NB4 (cell line): ENCODE results near the gene ZNF273.
"Not testable (repeated sequence)": the region's sequence is repeated elsewhere in the genome, so short reads cannot be mapped to it uniquely, and the experiment has no call there.

ENCODE experiments used
- DNase-seq: peaks from one replicate; pipeline ENCODE4 v3.0.0; 2010; ENCODE audit warnings: low read depth
- H3K4me3 ChIP-seq: one replicate; pipeline ENCODE4 v1.5.1; 2011; ENCODE audit warnings: mild to moderate bottlenecking, low read depth, low read length, moderate library complexity
- MYC ChIP-seq: IDR thresholded peaks from 2 replicates; pipeline ENCODE4 v1.6.1; 2011; ENCODE audit warnings: low read depth, low read length
- POLR2A ChIP-seq: IDR thresholded peaks from 2 replicates; pipeline ENCODE4 v1.6.1; 2011; ENCODE audit warnings: mild to moderate bottlenecking; ENCODE audit not compliant: insufficient read length; ENCODE audit errors: extremely low read depth
- TF ChIP-seq, protein P1 (sequence below): IDR thresholded peaks from 2 replicates; pipeline ENCODE4 v1.6.1; 2011; ENCODE audit warnings: low read depth, low read length
- TF ChIP-seq, protein P2 (sequence below): IDR thresholded peaks from one replicate; pipeline ENCODE4 v1.5.1; 2012; ENCODE audit warnings: low read depth, low read length

ZNF273 gene

DNA sequence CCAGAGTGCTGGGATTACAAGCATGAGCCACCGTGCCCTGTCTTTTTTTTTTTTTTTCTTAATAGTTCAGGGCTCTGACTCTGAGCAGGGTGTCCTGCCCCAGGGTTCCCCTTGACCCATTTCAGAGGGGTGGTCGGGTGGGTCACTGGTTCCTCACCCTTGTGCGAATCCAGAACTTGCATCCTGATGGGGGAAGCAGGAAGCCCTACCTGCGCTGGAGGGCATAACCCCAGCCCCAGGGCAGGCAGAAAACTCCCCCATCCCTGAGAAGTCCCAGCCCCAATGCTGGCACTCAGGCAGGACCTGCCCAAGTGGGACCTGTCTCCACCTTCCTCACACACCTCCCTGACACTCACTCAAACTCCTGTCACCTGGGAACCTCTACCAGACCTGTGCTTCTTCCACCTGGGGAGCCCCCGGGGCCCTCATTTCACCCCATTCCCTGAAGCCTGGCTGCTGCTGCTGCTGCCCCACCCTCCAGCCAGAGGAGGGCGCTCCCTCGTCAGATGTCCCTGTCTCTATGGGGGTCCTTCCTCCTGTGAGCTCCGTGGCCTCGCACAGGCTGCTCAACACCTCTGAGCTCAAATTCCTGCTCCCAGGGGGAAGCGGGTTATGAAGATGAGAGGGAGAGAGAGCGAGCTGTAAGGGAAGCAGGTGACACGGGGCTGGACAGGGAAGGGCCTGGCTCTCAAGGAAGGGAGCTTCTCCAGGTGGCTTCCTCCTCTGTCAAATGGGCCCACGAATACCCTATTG is 15.1 kb upstream of the ZNF273 start:
- peak overlapping the region; percentile 59 for H3K4me3 ChIP-seq
- TF ChIP-seq MYC: no peak
- no peak for TF ChIP-seq POLR2A
- TF ChIP-seq, protein P1, sequence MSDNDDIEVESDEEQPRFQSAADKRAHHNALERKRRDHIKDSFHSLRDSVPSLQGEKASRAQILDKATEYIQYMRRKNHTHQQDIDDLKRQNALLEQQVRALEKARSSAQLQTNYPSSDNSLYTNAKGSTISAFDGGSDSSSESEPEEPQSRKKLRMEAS: no peak
- TF ChIP-seq, protein P2, sequence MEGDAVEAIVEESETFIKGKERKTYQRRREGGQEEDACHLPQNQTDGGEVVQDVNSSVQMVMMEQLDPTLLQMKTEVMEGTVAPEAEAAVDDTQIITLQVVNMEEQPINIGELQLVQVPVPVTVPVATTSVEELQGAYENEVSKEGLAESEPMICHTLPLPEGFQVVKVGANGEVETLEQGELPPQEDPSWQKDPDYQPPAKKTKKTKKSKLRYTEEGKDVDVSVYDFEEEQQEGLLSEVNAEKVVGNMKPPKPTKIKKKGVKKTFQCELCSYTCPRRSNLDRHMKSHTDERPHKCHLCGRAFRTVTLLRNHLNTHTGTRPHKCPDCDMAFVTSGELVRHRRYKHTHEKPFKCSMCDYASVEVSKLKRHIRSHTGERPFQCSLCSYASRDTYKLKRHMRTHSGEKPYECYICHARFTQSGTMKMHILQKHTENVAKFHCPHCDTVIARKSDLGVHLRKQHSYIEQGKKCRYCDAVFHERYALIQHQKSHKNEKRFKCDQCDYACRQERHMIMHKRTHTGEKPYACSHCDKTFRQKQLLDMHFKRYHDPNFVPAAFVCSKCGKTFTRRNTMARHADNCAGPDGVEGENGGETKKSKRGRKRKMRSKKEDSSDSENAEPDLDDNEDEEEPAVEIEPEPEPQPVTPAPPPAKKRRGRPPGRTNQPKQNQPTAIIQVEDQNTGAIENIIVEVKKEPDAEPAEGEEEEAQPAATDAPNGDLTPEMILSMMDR: peak; percentile 97
- DNase-seq: peak; percentile 86

DNA sequence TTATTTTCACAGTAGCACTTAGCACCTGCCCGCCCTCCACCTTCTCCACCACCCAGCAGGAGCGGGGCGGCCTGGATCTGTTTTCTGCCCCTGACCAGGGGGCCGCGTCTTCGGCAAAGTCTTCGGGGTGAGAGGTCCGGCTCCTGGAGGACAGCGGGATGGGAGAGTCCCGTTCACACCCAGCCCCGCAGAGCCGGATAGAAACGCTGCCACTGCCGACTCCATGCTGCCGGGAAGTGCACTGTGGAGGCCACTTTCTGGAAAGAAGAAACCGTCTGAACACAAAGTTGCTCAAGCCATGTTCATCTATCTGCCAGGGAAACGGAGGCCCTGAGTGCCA is 14.5 kb upstream of the ZNF273 start:
- no peak for DNase-seq
- TF ChIP-seq MYC (no peak), POLR2A (no peak)
- TF ChIP-seq, protein P2: no peak
- TF ChIP-seq, protein P1: no peak
- H3K4me3 ChIP-seq: peak overlapping the region; percentile 59

DNA sequence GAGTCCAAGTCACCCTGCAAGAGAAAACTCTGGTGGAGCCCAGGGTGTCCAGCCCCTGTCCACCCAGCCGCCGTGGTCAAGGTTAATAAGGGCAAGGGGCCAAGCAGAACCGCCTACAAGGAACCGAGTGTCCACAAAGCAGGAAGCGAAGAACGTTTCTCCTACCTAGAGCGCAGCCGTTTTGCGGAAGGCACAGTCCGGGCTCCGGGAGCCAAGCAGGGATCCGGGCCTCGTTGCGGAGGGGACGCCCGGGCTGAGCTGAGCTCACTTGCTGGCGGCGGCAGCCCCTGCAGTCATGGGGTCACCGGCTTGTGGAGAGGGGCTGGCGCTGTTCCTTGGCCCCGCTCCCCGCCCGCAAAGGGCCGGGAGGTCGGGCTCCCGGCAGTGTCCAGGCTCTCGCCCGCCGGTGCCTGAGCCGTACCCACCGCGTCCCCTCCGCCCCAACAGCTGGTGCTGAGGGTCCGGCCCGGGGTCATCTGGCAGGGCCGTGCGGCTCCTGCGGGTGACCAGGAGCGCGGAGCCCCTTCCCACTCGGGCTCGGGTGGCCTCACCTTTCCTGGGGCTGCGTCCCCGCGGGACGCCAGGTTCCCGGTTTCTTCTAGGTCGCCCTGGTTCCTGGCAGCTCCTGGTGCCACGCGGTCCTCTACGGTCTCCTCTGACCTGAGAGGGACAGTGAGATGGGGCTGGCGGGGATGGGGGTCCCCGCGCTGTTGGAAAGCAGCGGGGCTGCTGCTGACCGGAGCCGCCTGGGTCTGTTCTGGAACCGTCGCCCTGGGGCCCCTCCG is 14.0 kb upstream of the ZNF273 start:
- H3K4me3 ChIP-seq: peak overlapping the region; percentile 59
- TF ChIP-seq, protein P2: no peak
- TF ChIP-seq MYC (no peak), POLR2A (no peak)
- TF ChIP-seq, protein P1: no peak
- DNase-seq: peak; percentile 76

DNA sequence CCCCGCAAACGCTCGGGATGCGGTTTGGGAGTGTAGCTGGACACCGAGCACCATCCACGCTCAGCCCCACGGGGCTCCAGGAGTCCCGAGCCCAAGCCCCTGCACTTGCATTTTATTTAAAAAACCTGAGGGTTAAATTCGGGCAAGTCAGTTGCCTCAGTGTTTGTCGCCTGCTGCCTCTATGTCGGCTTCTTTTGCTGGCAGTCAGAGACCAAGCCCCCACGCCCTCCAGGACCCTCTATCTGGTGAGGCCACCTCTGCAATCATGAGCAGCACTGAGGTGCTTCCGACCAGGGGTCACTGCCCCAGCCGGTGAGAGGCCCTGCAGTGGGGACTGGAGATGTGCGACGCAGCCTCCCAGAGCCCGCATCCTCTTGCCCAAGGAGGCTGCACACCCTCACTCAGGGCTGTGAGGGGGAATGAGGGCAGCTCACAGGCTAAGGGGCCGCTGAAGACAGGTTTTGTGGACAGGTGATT is 13.3 kb upstream of the ZNF273 start:
- no peak for DNase-seq
- H3K4me3 ChIP-seq: no peak overlapping the region
- TF ChIP-seq MYC (no peak), POLR2A (no peak)
- TF ChIP-seq, protein P2: no peak
- TF ChIP-seq, protein P1: no peak

DNA sequence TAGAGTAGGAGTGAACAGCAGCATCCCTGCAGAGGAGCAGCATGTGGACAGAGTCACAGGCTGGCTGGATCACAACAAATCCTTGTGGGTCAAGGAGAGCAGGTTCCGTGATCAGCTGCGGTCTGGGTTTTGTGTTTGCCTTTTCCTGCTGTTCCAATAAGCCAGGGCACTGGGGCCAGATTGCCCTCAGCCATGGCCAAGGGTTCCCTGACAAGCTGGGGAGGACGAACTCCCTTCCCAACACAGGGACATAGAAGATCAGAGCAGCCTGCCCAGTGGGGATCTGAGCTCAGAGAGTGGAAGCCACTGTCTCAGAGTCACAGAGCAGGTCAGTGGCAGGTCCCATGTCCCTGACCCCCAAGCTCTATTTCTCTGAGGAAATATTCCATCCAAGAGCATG is 12.8 kb upstream of the ZNF273 start:
- not testable (repeated sequence) for DNase-seq

DNA sequence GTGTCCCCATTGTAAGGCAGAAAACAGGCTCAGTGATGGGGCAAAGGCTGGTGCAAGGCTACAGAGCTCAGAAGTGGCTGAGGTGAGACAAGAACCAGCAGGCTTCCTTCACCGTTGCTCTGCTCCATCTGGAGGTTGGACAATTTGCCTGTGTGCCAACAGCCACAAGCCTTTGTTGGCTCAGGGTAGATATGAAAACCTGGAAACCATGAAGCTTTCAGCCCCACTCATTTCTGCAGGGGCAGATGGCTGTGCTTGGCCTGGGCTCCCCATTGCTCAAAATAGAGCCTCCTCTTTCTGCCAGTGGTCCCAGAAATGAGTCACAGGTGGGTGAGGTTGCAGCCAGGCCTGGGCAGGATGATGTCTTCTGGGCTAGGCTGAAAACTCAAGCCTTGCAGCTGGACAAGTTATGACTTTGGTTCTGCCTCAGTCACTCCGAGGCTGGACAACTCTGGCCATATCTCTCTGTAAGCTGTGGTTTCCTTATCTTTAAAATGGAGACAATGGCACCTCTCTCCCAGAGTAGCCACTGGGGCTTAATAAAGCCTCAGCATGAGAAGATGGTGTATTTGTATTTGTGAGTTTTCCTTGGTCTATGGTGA is 12.2 kb upstream of the ZNF273 start:
- H3K4me3 ChIP-seq: no peak overlapping the region
- DNase-seq: no peak
- TF ChIP-seq POLR2A: no peak
- TF ChIP-seq, protein P2: no peak
- no peak for TF ChIP-seq MYC
- TF ChIP-seq, protein P1: no peak

More for the DNA sequence above, 12.8 kb upstream of the ZNF273 start:
- not testable (repeated sequence) for H3K4me3 ChIP-seq

DNA sequence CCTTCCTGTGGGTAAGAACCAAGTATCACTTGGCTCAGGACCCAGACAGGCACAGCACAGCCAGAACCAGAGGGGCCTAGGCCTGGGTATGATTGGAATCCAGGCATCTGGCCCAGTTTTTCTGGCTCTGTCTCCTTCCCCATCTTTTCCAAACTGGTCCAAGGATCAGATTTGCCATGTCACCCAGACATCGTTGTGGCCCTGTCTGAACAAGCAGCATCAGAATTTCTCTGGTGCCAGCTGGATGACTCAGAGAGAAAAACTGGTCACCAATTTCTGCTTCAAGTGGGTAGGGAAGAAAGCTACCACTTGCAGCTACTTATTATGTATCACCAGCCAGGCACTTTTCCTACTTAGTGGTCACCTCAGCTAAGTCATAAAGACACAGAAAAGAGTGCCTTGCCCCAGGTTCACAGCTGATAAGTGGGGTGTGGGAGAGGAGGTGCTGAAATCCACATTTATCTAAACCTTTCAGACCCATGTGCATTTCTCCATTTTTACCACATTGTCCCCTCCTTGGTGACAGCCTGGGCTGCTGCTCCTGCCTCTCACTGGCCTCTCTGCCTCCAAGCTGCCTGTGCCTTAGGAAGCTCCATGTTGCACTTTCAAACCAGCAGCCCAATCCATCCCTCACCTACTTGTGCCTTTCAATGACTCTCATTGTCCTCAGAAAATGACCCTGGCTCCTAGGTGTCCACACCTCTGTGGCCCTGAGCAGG is 11.6 kb upstream of the ZNF273 start:
- DNase-seq, H3K4me3 ChIP-seq: not testable (repeated sequence)
